Astrocyte (in vitro differentiated cells and primary cell): ENCODE results near the gene PTPRCAP.

Source experiments
- EZH2 ChIP-seq: IDR thresholded peaks from 2 replicates; pipeline ENCODE4 v1.6.1; 2012; ENCODE audit warnings: mild to moderate bottlenecking, low read length, inconsistent platforms; ENCODE audit not compliant: insufficient read depth
- TF ChIP-seq, protein P1 (sequence below): IDR thresholded peaks from 2 replicates; pipeline ENCODE4 v1.5.1; 2011; ENCODE audit warnings: low read depth, mild to moderate bottlenecking, inconsistent platforms, low read length, moderate library complexity; ENCODE audit not compliant: insufficient read depth

DNA sequence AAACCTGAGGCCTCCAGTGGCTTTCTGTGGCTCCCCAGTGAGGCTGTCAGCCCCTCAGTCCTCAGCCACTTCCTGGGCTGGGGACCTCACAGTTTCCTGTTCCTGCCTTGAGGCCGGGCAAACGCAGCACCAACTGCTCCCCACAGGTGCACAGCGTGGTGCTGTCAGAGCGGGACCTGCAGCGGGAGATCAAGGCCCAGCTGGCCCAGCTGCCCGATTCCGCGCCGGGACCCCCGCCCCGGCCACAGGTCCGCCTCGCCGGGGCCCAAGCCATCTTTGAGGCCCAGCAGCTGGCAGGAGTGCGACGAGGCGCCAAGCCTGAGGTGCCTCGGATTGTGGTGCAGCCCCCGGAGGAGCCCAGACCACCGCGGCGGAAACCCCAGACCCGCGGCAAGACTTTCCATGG is 28.2 kb downstream of the PTPRCAP start:
- TF ChIP-seq, protein P1, sequence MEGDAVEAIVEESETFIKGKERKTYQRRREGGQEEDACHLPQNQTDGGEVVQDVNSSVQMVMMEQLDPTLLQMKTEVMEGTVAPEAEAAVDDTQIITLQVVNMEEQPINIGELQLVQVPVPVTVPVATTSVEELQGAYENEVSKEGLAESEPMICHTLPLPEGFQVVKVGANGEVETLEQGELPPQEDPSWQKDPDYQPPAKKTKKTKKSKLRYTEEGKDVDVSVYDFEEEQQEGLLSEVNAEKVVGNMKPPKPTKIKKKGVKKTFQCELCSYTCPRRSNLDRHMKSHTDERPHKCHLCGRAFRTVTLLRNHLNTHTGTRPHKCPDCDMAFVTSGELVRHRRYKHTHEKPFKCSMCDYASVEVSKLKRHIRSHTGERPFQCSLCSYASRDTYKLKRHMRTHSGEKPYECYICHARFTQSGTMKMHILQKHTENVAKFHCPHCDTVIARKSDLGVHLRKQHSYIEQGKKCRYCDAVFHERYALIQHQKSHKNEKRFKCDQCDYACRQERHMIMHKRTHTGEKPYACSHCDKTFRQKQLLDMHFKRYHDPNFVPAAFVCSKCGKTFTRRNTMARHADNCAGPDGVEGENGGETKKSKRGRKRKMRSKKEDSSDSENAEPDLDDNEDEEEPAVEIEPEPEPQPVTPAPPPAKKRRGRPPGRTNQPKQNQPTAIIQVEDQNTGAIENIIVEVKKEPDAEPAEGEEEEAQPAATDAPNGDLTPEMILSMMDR: no peak
- TF ChIP-seq EZH2: no peak
